DOHH2 (cell line): ENCODE results near the gene SOX8.

Experiments used
- EZH2phosphoT487 ChIP-seq: fragments of 200-600 bp; sonication (generic); IDR thresholded peaks from 2 replicates; pipeline ENCODE4 v1.6.1; 2017; ENCODE audit warnings: borderline replicate concordance, mild to moderate bottlenecking, antibody characterized with exemption, low read length, moderate library complexity, mixed read lengths
- TF ChIP-seq, protein P1 (sequence below): fragments of 200-600 bp; sonication (generic); IDR thresholded peaks from one replicate; pipeline ENCODE4 v1.5.1; 2014; ENCODE audit warnings: antibody characterized with exemption, mild to moderate bottlenecking, low read depth, low read length; ENCODE audit not compliant: poor library complexity, severe bottlenecking

DNA sequence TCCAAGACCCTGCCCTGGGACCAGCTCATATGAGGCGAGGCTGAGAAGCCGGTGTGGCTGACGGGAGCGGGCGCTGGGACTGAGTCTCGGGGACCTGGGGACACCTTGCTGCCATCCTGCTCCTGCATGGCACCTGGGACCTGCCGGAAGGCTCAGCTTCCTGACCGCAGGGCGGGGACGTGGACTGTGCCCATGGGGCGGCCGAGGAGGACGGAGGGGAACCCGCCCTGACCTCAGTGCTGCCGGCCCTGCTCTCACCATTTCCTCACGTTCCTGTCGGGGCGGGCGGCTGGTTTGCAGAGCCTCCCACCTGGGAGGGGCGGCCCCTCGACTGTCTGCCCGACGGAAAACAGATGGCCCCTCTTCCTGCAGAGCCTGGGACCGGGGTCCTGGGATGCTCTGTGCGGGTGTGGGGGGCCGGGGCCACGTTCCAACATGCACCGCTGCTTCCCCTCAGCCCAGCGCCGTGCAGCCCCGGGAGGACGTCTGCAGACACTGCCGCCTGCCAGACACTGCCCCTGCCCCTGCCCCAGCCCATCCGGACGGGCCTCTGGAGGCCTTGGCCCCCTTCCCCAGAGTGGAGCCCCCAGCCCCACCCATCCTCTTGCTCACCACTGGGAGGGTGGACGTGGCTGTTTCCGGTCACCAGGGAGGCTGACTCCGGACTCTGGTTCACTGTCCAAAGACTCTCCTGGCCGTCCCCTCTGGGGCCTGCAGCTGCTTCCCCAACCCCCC is 47.1 kb downstream of the SOX8 start:
- TF ChIP-seq EZH2phosphoT487, result no peak
- TF ChIP-seq, protein P1, sequence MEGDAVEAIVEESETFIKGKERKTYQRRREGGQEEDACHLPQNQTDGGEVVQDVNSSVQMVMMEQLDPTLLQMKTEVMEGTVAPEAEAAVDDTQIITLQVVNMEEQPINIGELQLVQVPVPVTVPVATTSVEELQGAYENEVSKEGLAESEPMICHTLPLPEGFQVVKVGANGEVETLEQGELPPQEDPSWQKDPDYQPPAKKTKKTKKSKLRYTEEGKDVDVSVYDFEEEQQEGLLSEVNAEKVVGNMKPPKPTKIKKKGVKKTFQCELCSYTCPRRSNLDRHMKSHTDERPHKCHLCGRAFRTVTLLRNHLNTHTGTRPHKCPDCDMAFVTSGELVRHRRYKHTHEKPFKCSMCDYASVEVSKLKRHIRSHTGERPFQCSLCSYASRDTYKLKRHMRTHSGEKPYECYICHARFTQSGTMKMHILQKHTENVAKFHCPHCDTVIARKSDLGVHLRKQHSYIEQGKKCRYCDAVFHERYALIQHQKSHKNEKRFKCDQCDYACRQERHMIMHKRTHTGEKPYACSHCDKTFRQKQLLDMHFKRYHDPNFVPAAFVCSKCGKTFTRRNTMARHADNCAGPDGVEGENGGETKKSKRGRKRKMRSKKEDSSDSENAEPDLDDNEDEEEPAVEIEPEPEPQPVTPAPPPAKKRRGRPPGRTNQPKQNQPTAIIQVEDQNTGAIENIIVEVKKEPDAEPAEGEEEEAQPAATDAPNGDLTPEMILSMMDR, result no peak
